NCI-H1436 treated with DMSO at 0.1 percent for 48 hours (cell line): ENCODE data around the gene TMEM239.
"Not testable (repeated sequence)": the region's sequence is repeated elsewhere in the genome, so short reads cannot be mapped to it uniquely, and the experiment has no call there.

Experiments used
- DNase-seq: peaks from one replicate; lab custom pipeline; 2025; lab: John Stamatoyannopoulos, UW

Gene TMEM239

DNA sequence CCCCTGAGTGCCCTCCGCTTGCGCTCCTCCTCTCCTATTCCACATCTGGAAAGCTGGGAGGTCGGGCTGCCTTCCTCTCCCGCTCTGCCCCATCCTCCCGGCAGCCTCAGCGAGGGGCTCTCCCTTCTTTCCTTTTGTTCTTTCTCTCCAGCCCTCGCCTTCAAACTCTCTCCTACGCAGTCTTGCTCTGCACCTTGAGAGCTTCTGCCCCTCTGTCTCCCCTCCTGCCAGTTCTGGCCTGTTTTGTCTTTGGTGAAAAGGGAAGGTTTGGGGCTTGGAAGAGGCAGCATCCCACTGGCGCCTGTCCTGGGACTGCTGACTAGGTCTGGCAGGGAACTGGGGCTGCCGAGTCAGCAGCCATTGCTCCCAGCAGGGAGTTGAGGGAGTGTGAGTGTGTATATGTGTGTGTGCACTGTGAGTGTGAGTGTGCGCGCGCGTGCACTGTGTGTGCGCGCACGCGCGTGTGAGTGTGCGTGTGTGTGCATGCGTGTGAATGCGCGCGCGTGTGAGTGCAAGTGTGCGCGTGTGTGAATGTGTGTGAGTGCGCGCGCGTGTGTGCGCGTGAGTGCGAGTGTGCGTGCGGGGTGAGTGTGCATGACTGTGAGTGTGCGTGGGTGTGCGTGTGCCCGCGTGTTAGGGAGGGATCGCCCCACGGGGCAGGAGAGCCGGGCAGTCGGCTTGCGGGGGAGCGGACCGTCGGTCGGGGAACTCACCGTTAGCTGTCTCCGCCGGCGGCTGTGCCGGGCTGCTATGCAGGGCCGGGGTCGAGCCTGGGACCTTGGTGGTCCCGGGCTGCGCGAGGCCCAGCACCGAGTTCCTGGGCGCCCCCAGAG lies 16.3 kb upstream of the TMEM239 start:
- DNase-seq = no peak

DNA sequence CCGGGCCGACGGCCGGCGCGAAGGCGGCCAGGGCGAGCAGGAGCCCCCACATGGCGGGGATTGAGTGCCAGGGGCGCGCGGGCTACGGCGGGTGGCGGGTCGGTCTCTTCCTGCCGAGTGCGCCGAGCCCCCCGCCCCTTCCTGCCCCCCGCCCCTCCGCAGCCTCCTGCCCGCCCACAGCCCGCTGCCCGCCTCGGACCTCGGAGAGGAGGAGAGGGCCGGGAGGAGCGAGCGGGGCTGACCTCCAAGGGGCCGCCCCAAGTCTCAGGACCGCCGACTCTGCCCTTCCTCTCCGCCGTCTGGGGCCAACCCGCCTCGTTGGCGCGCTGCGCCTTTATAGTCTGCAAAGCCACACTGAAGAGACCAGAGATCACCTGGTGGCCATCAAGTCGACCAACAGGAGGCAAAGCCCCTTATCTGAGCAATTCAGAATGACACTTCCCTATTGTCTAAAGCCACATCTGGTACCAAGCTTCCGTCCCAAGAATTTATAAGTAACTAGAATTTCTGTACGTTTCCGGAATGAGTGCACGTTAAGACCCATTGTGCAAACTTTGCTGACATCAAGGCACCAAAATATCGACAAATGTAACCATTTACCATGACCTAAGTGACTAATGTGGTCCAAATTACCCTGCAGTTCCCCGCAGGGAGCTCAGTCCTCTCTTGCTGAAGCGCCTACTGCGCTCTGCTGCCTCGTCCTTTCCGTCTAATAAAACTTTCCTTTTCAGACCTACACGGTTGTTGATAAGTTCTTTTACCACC lies 15.5 kb upstream of the TMEM239 start, which contains the start of gene CPXM1:
TSS of gene CPXM1 (minus strand) at position 107 of the 765 bp plus-strand sequence. CDS start at position 52, 55 bp downstream.
- no peak for DNase-seq

DNA sequence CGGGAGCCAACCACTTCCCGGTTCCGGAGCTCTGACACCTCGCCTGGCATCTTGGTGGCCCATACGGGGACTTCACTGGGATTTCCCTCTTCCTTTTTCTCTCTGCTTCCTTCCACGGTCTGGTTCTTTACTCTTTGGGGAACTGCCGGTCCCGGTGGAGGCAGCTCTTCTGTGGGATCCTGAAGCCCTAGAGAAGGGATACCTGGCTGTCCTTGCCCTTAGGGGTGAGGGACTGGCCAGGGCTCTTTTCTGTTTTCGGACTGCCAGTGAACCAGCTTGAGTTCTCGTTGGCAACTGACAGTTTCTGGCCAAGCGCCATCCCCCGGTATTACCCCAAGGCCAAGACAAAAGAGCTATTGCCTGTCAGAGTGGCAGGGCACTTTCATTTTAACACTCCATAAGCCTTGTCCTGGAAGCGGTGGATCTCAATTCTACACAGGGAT lies 14.9 kb upstream of the TMEM239 start:
- no peak for DNase-seq

DNA sequence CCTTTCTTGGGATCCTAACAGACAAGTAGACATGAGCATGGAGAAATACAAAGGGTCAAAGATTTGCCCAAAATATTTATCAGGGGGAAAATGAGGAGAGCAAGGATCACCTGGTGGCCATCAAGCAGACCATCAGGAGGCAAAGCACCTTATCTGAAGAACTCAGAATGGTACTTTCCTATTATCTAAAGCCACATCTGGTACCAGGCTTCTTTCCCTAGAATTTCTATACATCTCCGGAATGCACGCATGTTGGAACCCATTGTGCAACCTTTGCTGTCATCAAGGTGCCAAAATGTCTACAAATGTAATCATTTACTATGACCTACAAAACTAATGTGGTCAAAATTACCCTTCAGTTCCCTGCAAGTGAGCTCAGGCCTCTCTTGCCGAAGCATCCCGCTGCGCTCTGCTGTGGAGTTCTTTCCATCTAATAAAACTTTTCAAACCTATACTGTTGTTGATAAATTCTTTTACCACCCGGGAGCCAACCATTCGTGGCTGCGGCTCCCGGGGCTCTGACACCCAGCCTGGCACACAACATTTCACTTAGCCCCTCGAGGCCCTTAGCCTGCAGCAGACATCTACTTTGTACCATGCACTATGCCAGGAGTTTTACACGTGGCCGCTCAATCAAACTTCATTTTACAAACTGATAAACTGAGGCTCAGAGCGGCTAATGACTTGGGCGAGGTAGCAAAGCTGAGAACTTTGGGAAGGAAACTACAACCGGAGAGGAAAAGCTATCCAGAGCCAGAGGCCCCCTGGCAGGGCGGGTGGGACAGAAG lies 11.9 kb upstream of the TMEM239 start:
- DNase-seq = no peak

DNA sequence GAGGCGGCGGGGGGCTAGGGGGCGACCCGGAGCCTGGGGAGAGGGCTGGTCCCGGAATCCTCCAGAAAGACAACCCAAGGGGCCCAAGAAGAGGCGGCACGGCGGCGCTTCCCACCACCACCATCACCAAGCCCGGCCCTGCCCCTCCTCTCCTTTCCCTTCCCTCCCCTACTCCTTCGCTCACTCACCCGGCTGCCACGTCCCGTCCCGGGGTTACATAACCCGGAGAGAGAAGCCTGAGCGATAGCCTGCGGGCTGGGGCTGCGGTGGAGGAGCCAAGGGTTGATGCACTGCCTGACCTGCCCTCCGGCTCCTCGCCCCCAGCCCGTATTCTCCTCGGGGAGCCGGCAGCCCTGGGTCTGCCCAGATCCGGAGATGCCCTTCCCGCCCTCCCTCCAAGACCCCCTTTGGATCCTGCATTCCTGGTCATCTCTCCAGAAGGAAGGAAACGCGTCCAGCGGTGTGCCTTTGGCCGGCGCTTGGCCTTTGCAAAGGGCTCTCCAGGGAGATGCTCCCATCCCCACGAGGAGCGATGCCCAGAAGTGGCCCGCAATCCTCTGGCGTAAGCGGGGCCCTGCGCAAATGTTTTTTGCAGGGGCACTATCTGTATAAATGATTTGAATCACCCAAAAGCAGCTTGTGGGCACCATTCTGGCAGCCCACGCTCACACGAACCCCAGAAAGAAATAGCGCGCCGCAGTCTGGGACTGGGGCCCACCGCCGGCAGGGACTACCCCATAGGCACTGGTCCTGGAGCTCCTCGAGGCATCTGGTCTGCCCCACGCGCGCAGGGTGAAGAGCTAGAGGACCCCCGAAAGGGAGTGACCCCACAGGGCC lies 11.1 kb upstream of the TMEM239 start:
- no peak for DNase-seq

DNA sequence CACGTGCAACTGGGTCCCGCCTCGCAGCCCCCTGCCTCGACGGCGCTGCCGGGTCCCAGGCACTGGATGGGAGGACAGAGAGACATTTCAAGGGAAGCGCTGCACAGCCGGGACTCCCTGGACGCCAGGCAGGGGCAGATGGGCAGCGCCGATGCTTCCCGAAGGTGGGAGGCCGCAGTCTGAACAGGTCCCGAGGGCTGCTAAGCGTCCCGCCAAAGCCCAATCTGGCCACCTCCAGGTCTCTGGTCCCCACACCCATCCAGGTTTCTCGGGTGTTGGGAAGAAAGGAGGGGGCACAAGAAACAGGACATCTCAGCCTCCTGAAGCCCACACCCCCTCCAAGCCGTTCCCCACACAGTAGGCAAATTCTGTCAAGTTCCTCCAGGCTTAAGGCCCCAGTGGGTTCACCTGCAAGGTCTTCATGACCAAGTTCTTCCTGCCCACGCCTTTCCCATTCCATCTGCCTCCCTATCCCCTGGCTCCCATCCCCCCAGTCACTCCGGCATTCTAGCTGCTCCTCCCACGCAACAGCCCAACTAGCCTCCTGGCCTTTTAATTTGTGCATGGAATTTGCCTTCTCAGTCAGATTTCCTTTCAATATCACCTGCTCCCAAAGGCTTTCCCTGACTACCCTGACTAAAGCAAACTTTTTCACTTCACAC lies 10.3 kb upstream of the TMEM239 start:
- no peak for DNase-seq

DNA sequence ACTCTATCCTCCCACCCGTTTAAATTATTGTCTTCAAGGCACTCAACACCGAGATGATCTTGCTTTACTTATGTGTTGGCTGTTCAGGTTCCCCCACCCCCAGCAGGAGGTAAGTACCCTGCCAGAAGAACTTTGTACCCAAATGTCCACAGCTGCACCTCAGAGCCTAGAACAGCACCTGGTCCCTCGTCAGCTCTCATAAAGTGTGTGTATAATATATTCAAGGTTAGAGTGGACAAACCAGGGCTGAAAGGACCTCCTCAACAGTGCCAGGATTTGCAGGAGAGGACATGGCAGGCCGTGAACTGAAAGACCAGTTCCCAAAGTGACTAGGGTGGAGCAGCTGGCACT lies 9.8 kb upstream of the TMEM239 start:
- no peak for DNase-seq

DNA sequence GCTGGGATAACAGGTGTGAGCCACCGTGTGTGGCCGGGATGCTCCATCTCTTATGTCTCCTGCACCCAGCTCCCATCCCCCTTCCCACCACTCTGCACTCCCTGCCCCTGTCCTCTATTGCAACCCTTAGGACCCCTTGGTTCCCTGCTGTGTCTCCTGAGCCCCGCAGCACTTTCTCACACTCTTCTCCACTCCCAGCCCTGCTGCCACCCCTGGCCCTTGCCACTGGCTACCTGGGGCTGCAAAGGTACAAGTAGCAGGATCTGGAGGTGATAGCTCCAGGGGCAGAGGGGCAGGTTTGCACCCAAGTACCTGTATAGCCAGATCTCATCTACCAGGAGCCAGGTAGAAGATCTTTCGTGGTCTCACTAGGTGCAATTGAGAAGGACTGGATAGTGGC lies 9.1 kb upstream of the TMEM239 start:
- DNase-seq = no peak

DNA sequence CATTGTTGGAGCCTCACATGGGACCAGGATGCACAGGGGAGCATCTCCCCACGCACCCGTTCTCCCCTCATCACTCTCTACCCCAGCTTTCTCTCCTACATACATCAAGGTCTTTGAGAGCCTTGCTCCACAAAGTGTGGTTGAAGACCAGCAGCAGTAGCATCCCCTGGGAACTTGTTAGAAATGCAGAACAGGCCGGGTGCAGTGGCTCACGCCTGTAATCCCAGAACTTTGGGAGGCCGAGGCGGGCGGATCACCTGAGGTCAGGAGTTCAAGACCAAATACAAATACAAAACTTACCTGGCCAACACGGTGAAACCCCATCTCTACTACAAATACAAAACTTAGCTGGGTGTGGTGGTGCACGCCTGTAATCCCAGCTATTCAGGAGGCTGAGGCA lies 8.2 kb upstream of the TMEM239 start:
- DNase-seq = not testable (repeated sequence)

DNA sequence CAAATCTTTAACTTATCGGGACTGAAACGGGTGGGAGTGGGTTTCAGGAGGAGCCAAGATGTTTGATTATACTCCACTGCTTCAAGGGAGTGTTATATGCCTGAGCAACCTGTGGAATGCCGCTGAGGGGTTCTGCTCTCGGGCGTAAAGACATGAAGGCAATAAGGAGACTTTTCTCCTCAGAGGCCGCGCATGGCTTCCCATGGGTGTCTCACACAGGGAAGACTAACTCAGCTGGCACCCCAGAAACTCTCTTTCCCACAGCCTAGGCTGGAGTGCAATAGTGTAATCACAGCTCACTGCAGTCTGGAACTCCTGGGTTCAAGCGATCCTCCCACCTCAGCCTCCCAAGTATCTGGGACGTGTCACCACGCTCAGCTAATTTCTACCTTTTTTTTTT lies 6.5 kb upstream of the TMEM239 start:
- DNase-seq = no peak

DNA sequence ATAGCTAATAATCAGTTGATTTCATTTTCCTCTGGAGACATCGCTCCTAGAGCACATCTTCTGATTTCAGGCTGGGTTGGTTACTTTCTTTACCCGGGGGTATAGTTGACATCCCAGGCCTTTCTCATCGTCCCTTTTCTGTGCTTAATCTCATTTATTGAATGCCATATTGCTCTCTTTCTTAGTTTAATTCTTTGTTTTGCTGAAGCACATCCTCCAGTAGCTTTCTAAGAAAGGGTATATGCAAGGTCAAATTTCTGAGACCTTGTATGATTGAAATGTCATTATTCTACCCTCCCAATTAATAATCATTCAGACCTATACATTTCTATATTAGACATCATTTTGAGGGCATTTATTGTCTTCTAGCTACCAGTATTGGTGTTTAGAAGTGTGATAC lies 4.0 kb upstream of the TMEM239 start:
- DNase-seq = no peak

DNA sequence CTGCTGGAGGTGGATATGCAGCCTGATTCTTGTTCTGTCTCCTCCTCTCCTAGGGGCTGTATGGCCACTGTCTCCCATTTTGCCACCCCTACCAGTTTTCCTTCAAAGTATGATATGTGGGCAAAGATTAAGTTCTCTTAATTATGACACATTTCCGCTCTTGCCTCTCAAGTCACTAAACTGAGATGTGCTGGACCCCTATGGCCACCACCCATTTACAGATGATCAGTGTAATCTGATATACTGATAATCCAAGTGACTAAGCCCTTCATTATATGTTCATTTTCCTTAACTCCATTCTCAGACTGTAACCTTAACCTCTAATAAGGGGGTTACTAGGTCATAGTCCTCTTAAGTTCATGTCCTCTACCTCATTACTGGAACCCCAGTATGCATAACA lies 2.1 kb upstream of the TMEM239 start:
- no peak for DNase-seq

DNA sequence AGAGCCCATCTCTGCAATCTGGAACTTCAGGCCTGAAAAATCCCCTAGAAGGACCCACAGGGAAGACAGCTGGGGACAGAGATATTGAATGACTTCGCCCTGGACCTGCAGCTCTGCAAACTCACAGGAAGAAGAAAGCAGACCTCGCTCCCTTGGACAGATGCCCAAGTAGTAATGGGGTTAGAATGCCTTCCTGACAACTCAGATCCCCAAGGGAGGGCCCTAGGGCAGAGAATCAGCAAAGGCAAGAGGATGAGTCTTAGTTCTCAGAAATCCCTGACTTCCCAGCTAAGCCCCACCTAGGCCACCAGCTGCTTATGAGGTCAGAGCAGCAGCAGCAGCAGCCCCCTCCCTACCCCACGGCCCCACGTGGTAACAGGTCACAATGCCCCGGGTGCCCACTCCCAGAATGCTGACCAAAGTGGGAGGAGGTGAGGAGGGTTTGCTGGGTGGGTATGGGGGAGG lies 1.5 kb upstream of the TMEM239 start, which contains the start of gene C20orf141:
TSS of gene C20orf141 (plus strand) at position 401 of the 465 bp plus-strand sequence. CDS start 198 bp downstream, outside the sequence.
- no peak for DNase-seq

DNA sequence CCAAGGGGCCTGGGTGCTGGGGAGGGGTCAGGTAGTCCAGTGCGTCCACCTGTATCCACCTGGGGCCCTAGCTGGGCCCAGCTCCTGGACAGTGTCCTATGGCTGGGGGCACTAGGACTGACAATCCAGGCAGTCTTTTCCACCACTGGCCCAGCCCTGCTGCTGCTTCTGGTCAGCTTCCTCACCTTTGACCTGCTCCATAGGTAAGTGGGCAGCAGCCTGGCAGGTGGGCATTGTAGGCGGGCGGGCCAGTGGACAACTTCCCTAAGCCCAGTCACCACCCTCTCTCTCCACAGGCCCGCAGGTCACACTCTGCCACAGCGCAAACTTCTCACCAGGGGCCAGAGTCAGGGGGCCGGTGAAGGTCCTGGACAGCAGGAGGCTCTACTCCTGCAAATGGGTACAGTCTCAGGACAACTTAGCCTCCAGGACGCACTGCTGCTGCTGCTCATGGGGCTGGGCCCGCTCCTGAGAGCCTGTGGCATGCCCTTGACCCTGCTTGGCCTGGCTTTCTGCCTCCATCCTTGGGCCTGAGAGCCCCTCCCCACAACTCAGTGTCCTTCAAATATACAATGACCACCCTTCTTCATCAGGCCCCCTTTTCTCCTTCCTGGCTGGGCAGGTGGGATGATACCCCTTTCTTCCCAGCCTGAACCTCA lies 793 bp upstream of the TMEM239 start:
- DNase-seq = no peak

DNA sequence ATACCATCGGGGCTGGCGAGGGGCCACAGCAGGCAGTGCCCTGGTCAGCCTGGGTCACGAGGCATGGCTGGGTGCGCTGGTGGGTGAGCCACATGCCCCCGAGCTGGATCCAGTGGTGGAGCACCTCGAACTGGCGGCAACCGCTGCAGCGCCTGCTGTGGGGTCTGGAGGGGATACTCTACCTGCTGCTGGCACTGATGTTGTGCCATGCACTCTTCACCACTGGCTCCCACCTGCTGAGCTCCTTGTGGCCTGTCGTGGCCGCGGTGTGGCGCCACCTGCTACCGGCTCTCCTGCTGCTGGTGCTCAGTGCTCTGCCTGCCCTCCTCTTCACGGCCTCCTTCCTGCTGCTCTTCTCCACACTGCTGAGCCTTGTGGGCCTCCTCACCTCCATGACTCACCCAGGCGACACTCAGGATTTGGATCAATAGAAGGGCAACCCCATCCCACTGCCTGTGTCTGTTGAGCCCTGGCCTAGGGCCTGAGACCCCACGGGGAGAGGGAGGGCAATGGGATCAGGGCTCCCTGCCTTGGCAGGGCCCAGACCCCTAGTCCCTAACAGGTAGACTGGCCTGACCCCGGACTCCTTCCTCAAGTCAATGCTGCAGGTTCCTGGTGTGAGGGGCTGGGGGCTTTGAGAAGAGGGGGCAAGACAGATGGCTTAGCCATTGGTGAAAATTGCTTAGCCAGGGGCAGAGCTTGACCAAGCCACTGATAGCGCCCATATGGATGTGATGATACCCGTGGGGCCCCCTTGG lies 598 bp downstream of the TMEM239 start:
- DNase-seq = no peak

DNA sequence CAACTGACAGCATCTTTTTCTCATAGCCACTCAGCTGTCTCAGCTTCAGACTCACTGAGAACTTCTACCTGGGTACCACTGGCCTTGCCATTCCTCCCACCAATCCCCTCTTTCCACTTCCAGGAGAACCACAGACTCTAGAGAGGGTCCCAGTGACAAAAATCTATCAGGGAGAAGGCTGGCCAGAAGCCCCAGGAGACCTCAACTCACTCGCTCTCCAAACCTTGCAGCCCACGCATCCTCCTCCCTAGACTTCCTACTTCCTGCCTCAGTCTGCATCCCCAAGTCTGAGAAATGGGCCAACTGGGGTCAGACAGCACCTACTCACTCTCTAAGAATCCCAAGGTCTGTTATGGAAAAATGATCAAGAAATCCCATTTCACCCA lies 1.2 kb downstream of the TMEM239 start:
- no peak for DNase-seq

DNA sequence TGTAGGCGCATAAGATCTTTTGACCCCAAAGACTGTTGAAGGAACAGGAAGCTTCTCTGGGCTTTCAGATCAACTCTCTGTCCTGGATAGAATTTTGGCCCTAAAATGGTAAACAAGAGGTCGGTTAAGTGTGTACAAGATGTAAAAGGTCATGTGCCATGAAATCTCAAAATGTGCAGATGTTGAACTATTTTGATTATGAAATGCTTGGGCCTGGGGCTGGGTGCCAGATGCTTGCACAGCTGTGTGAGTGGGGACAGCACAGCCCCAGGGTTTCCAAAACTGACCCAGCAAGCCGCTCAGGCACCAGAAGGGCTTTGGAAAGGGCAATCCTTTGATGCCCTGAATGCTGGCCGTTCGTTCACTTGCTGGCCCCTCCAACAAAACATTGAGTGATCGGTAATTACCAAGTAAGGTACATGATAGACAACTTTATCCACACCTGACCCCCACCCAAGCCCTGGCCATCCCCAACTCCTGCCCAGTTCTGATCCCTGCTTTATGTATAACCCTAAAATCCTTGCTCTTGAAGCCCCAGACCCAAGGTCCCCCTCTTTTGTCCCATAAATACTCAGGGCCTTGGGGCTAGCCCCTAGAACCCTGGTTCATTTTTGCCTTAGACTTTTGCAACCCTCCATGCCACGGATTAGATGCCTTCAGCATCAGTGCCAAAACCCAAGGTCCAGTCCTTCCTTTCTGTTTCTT lies 1.9 kb downstream of the TMEM239 start:
- DNase-seq = no peak

DNA sequence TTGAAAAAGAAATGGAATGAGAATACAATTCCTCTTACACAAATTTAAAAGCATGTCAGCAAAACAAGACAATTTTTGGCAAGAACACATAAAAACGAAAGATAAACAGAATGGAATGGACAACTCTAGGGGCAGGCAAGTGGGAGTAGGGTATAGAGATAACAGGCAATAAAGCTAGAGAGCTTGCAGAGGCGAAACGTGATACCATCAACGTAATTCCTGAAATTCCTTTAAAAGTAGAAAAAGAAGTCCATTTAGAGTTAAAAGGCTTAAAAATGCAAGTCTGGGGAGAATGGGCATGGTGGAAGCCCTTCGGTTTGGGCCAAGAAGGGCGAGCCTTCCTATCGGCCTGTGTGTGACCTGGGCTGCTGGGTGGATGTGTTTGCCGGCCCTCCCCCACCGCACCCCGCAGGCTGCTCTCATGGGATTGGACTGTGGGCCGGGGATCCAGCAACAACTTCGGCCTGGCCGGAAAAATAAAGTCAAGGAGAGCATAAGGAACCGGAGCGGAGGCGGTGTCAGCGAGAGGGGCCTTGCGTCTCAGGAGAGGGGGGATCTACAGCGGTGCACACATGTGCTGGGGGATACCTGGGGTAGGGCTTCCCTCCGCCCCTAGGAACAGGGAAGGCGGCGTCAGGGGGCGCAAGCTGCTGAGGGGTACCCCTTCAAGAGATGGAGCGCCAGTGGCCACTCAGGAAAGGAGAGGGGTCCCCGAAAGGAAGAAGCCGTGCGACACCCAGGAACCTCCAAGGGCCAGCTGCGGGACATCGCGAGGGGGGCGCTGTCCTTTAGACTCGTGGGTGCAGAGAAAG lies 4.1 kb downstream of the TMEM239 start:
- DNase-seq = no peak
